Panc1 (cell line): ENCODE results near the gene GEN1.

Experiments
- CTCF ChIP-seq: fragments of 450-650 bp; IDR thresholded peaks from 2 replicates; pipeline ENCODE4 v1.5.1; 2017; ENCODE audit warnings: mild to moderate bottlenecking
- POLR2AphosphoS5 ChIP-seq: IDR thresholded peaks from 2 replicates; pipeline ENCODE4 v1.6.1; 2012; ENCODE audit warnings: mild to moderate bottlenecking, low read depth, low read length, moderate library complexity
- REST ChIP-seq, 2 experiments: IDR thresholded peaks; 2 replicates each; pipeline ENCODE4 v1.6.1; 2011 to 2012; ENCODE audit warnings: low read depth in 2 of 2, control low read depth in 1 of 2, low read length in 1 of 2, mild to moderate bottlenecking in 1 of 2, moderate library complexity in 1 of 2; ENCODE audit not compliant: insufficient read depth in 1 of 2

GRCh38 chr2:17791121-17791816 is 37.3 kb downstream of the GEN1 start:
- no peak for TF ChIP-seq CTCF
- no peak for TF ChIP-seq POLR2AphosphoS5
- TF ChIP-seq REST (IDR thresholded peaks at IDR 0.05; ENCODE audit: insufficient read depth in 1 of 2, low read depth in 2 of 2, low read length in 1 of 2), result no peak
